SKM-1 (cell line): Measurements from ENCODE around the gene RBM12.
"Not testable (repeated sequence)": the region's sequence is repeated elsewhere in the genome, so short reads cannot be mapped to it uniquely, and the experiment has no call there.

Source experiments
- DNase-seq: peaks from one replicate; lab custom pipeline; 2025; ENCODE audit not compliant: unreplicated experiment; lab: John Stamatoyannopoulos, UW

Gene RBM12

DNA sequence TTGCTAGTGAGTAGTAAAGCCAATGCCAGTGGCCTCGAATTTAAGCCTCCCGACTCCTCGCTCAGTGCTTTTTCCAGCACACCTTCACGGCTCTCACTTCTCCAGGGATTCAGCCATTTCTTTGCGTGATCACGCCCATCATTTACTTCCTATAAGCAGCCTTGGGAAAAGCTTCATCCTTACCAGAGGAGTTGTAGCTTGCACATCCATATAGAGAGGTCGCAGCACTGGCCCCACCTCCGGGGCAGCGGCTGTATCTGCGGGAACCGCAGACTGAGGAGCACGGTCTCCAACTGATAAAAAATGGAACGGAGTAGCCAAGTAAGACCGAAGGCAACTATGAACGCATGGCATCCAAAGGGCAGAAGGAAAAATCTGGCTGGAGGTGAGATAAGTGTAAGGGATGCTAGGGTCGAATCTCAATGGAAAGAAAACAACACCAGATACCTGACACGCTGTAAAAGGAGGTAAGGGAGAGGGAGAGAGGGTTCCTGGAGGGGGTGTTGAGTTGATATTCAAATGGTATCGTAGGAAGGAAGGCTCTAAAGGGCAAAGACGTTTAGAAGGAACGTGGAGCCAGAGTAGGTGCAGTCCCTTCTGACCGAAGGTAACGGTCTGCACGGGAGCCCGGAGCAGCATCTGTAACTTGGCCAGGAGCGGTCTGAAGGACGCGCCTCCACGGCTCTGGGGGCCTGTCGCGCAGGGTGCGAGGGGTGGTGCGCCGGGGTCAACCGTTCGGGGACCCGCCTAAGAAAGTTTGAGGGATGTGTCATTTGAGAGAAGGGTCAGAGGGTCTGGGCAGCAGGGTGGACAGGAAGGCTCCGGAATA is 33.8 kb upstream of the RBM12 start:
- DNase-seq: no peak

- DNase-seq: no peak
Measured at GRCh38 chr20:35697696-35698297, 33.1 kb upstream of the RBM12 start.

DNA sequence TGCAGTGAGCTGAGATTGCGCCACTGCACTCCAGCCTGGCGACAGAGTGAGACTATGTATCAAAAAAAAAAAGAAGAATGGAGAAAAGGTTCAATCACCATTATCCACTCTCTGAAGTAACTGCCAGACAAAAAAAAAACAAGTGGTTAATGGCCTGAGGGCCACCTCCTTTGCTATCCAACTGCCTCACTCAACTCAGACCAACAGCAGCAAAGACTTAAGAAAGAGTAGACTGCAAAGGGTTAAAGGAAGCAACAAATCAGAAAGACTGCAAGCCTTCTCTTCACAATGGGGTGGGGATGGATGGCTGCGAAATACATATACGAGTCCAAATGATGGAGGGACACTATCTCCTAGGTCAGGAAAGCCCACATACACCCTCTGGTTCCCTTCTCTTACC is 31.3 kb upstream of the RBM12 start:
- DNase-seq: no peak

DNA sequence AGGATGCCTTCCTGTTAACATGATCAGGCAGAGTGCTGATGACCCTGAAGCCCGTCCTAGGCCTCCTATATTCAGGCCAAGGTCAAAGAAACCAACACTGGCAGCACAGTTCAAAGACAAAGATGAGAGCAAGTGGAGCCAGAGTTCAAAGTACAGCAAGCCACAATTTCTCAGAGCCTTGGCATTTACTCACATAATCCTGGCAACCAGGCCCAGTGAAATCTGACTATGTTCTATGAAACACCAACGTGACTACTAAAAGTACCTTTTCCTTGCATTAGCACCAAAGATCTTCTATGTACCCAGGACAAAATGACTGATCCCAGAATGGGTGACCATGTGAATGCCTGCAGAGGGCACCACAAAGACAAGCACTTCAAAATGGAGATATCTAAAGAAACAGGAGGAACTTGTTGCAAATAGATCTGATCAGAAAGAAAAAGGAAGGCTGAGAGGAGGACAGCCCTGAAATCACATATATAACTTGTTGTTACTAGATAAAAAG is 30.6 kb upstream of the RBM12 start:
- DNase-seq: no peak

DNA sequence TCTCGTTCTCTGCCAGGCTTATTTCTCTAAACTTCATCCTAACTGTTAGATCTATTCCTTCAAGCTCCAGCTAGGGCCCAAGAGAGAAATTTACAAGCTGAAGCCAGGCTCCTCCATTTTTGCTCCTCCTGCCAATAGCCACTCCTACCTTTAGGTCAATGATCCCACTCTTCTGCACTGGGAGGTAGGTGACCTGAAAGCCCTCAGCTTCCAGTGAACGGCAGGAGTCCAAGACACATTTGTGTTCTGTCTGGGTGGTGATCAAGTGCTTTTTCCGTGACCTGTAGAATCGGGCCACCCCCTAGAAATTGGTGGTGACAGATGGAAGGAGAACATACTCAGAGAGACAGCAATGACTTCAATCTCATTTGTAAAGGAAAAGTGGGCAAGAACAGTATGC is 25.6 kb upstream of the RBM12 start:
- DNase-seq: no peak

DNA sequence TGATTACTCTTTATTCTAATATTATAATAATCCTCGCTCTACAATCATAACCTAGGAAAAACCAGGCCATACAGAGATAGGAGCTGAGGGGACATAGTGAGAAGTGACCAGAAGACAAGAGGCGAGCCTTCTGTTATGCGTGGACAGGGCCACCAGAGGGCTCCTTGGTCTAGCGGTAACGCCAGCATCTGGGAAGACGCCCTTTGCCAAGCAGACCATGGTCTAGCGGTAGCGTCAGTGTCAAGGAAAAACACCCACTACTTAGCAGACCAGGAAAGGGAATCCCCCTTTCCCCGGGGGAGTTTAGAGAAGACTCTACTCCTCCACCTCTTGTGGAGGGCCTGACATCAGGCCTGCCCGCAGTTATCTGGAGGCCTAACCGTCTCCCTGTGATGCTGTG is 22.2 kb upstream of the RBM12 start:
- not testable (repeated sequence) for DNase-seq

DNA sequence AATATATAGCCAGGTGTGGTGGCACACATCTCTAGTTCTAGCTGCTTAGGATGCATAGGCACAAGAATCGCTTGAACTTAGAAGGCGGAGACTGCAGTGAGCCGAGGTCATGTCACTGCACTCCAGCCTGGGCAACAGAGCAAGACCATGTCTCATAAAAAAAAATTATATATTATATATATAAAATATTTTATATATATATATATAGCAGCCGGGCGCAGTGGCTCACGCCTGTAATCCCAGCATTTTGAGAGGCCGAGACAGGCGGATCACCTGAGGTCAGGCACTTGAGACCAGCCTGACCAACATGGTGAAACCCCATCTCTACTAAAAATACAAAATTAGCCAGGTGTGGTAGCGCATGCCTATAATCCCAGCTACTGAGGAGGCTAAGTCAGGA is 20.7 kb upstream of the RBM12 start:
- not testable (repeated sequence) for DNase-seq

DNA sequence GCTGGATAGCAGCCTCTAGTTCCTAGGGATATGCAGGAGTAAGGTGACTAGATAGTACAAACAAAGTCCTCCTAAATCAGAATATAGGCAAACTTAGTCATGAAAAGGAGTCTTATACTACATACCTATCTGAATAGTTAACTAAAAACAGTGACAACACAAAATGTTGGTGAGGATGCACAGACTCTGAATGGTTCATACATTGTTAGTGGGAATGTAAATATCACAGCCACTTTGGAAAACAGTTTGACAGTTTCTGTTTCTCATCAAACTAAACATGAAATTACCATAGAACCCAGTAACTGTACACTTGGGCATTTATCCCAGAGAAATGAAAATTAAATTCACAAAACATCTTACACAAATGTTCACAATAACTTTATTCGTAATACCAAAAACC is 17.3 kb upstream of the RBM12 start:
- DNase-seq: no peak

- no peak for DNase-seq
Measured at GRCh38 chr20:35680452-35681183, 15.9 kb upstream of the RBM12 start.

GRCh38 chr20:35674921-35675320 is 10.2 kb upstream of the RBM12 start:
- DNase-seq: no peak

GRCh38 chr20:35673884-35674283 is 9.2 kb upstream of the RBM12 start:
- DNase-seq: no peak

- DNase-seq: no peak
Measured at GRCh38 chr20:35669681-35670080, 5.0 kb upstream of the RBM12 start.

DNA sequence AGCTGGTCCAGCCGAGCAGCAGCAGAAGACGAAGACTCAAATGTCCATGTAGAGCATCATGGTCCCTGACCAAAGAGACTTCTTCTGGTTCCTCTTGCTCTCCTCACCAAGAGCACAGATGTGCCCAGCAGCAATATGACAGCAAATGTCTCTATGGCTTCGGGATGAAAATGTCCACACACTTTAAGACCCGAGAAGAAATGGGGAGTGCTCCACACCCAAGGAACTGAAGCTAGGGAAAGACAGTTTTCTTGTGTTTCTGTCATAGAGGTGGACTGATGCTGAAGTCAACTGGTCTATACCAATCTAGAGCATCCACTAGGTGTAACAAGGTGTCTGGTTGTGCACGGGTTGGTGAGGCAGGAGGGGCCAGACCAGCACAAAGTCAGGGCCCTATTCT is 4.5 kb upstream of the RBM12 start:
- DNase-seq: no peak

- DNase-seq: no peak
Measured at GRCh38 chr20:35665949-35666288, 1.2 kb upstream of the RBM12 start.

GRCh38 chr20:35663516-35664465 is 909 bp downstream of the RBM12 start:
- peak; percentile 16 for DNase-seq

DNA sequence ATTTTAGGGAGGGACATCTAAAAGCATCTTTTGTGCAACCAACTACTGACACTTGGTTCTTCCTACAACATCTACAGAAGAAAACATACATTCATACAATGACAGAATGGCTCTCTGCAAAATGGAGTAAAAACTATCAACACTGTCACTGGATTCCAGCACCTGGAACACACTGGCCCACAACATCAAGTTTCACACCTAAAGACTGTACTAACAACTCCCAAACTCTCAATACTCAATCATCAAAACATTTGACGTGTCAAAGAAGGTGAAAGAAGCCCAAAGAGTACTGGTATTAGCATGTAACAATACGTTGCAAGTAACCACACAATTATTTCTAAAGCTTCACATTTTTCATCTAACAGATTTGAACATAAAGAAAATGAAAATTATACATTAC is 2.1 kb downstream of the RBM12 start:
- DNase-seq: no peak

DNA sequence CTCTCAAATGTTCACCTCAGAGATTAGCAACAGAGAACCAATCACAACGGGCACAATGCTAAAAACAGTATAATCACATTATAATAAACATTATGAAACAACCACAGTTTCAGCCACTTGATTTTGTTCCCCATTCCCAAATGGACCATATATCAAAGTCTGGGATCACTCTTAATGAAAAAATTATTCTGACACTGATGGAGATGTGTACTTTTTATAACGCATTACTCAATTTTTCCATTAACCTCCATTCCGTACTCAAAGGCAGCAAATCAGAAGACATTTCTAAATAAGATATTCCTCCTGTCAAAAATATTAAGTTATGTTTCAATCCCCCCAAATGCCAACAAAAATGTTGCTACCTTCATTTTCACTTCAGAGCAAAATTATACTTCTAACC is 2.8 kb downstream of the RBM12 start:
- no peak for DNase-seq

- no peak for DNase-seq
Measured at GRCh38 chr20:35661053-35661452, 3.6 kb downstream of the RBM12 start.

DNA sequence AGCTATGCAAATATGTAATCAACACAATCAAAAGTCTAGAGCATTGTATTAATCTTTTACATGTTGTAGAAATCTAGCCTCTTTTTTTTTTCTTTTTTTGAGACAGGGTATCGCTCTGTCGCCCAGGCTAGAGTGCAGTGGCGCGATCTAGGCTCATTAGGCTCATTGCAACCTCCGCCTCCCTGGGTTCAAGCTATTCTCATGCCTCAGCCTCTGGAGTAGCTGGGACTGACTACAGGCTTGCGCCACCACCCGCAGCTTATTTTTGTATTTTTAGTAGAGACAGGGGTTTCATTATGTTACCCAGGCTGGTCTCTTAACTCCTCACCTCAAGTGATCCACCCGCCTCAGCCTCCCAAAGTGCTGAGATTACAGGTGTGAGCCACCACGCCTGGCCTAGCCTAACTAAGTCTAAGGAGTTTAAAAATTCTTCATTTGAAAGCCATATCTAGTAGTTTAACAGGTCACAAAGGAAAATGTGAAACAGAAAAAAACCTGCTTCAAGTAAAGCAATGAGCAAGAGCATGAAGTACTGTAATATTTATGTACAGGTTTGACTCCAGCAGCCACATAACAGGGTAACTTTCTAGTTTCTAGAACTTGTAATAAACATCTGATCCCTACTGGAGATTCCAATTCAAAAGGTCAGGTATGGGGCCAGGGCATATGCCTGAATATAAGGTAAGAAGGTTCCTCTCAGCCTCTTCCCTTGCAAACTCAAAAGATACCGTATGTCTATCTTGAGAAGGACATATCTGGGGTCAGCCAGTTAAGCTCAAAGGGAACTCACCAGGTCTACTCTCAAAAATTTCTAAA is 4.4 kb downstream of the RBM12 start:
- DNase-seq: no peak

GRCh38 chr20:35657271-35657670 is 7.4 kb downstream of the RBM12 start:
- DNase-seq: no peak
